ENCODE data around the gene SLC25A30. TPM values are rescaled to one million over a fixed set of nuclear protein-coding genes. Genes with fewer than 3 reads are reported as not detected.

SLC25A30 gene
- polyA plus RNA-seq, 1 experiment: 10.4 TPM

DNA sequence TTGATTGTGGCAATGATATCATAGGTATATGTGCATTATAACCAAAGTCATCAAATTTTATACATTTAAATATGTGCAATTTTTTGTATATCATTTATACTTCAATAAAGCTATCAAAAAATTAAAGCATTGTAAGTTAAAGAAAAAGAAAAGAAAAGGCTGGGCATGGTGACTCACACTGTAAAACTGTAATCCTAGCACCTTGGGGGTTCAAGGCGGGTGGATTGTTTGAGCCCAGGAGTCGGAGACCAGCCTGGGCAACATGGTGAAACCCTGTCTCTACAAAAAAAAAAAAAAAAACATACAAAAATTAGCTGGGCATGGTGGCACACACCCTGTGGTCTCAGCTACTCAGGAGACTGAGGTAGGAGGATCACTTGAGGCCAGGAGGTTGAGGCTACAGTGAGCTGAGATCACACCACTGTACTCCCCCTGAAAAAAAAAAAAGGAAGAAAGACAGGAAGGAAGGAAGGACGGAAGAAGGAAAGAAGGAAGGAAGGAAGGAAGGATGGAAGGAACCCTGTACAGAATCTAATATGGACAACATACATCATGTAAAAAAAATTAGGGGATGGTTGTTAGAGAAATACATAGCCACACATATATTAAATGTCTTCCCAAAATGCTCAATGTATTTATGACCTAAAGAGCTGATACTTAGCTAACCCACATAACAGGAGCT, 21.7 kb upstream of the SLC25A30 start:
- Histone ChIP-seq H3K27me3 (ENCODE audit: control insufficient read depth, insufficient read depth, low read length) (no peaks in the 10 kb centered on the region), H3K36me3 (ENCODE audit: control insufficient read depth, insufficient read depth, low read length) (no peaks in the 10 kb centered on the region), H3K4me3 (ENCODE audit: low read depth, low read length) (no peak overlapping the region)
- no peak for DNase-seq (ENCODE audit: low read depth)
- no peak for TF ChIP-seq CTCF (IDR thresholded peaks at IDR 0.05; ENCODE audit: insufficient read depth, low read depth, low read length)
- CTCF ChIA-PET: interaction anchor here (0.7 kb wide), 1 partner anchor 44 kb away, joined by 3 read pairs; no protein-coding TSS in a partner anchor
- POLR2A ChIA-PET: no interaction called here

- H3K36me3 ChIP-seq (ENCODE audit: control insufficient read depth, insufficient read depth, low read length): no peaks in the 10 kb centered on the region
- H3K27me3 ChIP-seq (ENCODE audit: control insufficient read depth, insufficient read depth, low read length): no peaks in the 10 kb centered on the region
- no peak for TF ChIP-seq CTCF (IDR thresholded peaks at IDR 0.05; ENCODE audit: insufficient read depth, low read depth, low read length)
- CTCF ChIA-PET: no interaction called here
- no peak overlapping the region for H3K4me3 ChIP-seq (ENCODE audit: low read depth, low read length)
- DNase-seq (ENCODE audit: low read depth): no peak
- POLR2A ChIA-PET: no interaction called here
Observed at GRCh38 chr13:45439008-45439407, 20.8 kb upstream of the SLC25A30 start.

- Histone ChIP-seq H3K36me3 (ENCODE audit: control insufficient read depth, insufficient read depth, low read length) (no peaks in the 10 kb centered on the region), H3K27me3 (ENCODE audit: control insufficient read depth, insufficient read depth, low read length) (no peaks in the 10 kb centered on the region), H3K4me3 (ENCODE audit: low read depth, low read length) (no peak overlapping the region)
- DNase-seq (ENCODE audit: low read depth): no peak
- ChIA-PET POLR2A (no interaction called here), CTCF (interaction anchor here (1.0 to 1.4 kb wide), 2 partner anchors 13 to 43 kb away, joined by 3 read pairs; no protein-coding TSS in a partner anchor)
- no peak for TF ChIP-seq CTCF (IDR thresholded peaks at IDR 0.05; ENCODE audit: insufficient read depth, low read depth, low read length)
Observed at GRCh38 chr13:45437947-45438346, 19.8 kb upstream of the SLC25A30 start.

DNA sequence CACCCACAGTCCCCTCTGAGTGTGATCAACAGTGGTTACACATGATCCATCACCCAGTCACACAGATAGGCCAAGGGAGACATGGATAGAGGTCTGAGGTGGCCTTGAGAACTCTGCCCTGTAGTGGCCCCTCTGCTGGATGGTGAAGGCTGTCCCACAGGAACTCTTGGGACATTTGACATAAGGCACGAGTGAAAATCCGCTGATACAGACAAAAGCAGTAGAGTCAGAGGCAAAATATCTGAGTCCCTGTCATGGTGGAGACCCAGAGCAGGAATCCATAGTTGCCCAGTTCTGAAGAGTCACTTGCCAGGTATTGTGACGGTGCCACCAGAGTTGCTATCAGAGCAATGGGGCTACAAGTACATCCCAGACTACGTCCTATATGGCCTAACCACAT, 18.8 kb upstream of the SLC25A30 start:
- Histone ChIP-seq H3K4me3 (ENCODE audit: low read depth, low read length) (no peak overlapping the region), H3K27me3 (ENCODE audit: control insufficient read depth, insufficient read depth, low read length) (no peaks in the 10 kb centered on the region), H3K36me3 (ENCODE audit: control insufficient read depth, insufficient read depth, low read length) (no peaks in the 10 kb centered on the region)
- DNase-seq (ENCODE audit: low read depth): no peak
- POLR2A ChIA-PET: no interaction called here
- CTCF ChIA-PET: interaction anchor here (1.4 kb wide), 1 partner anchor 42 kb away, joined by 3 read pairs; no protein-coding TSS in a partner anchor
- no peak for TF ChIP-seq CTCF (IDR thresholded peaks at IDR 0.05; ENCODE audit: insufficient read depth, low read depth, low read length)

DNA sequence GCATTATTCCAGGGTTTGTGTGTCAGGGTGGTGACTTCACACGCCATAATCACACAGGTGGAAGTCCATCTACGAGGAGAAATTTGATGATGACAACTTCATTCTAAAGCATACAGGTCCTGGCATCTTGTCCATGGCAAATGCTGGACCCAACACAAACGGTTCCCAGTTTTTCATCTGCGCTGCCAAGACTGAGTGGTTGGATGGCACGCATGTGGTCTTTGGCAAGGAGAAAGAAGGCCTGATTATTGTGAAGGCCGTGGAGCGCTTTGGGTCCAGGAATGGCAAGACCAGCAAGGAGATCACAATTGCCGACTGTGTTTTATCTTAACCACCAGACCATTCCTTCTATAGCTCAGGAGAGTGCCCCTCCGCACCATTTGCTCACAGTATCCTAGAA, 18.2 kb upstream of the SLC25A30 start:
- DNase-seq (ENCODE audit: low read depth): no peak
- ChIA-PET CTCF (no interaction called here), POLR2A (no interaction called here)
- no peak for TF ChIP-seq CTCF (IDR thresholded peaks at IDR 0.05; ENCODE audit: insufficient read depth, low read depth, low read length)
- no peak overlapping the region for H3K4me3 ChIP-seq (ENCODE audit: low read depth, low read length)
- H3K36me3 ChIP-seq (ENCODE audit: control insufficient read depth, insufficient read depth, low read length): no peaks in the 10 kb centered on the region
- no peaks in the 10 kb centered on the region for H3K27me3 ChIP-seq (ENCODE audit: control insufficient read depth, insufficient read depth, low read length)

Measured in BJ (cell line).